Mesenchymal stem cell (in vitro differentiated cells and primary cell): ENCODE measurements around the gene PKLR.

ENCODE experiments used
- DNase-seq: peaks from one replicate; pipeline ENCODE4 v3.0.0-alpha.2; 2013
- H2AFZ ChIP-seq: one replicate; pipeline ENCODE4 v1.6.1; 2013; ENCODE audit warnings: low read depth, mild to moderate bottlenecking, control low read depth, inconsistent platforms, low read length, moderate library complexity
- H2AK5ac ChIP-seq: 2 replicates; pipeline ENCODE4 v1.6.1; 2013; ENCODE audit warnings: low read length, moderate library complexity, mild to moderate bottlenecking, inconsistent platforms; ENCODE audit not compliant: severe bottlenecking
- H2BK120ac ChIP-seq: one replicate; pipeline ENCODE4 v1.6.1; 2013; ENCODE audit warnings: low read depth, mild to moderate bottlenecking, inconsistent platforms, low read length, moderate library complexity
- H2BK12ac ChIP-seq, 2 experiments: one replicate each; pipeline ENCODE4 v1.6.1; 2013; ENCODE audit warnings: inconsistent platforms in 2 of 2, low read length in 2 of 2, mild to moderate bottlenecking in 2 of 2, moderate library complexity in 2 of 2, control low read depth in 1 of 2
- H2BK15ac ChIP-seq: one replicate; pipeline ENCODE4 v1.6.1; 2013; ENCODE audit warnings: mild to moderate bottlenecking, low read depth, inconsistent platforms; ENCODE audit not compliant: poor library complexity, severe bottlenecking
- H2BK5ac ChIP-seq: 2 replicates; pipeline ENCODE4 v1.6.1; 2013; ENCODE audit warnings: low read depth, mild to moderate bottlenecking, low read length, control low read depth, inconsistent platforms; ENCODE audit not compliant: poor library complexity, severe bottlenecking
- H3K14ac ChIP-seq, 2 experiments: one replicate each; pipeline ENCODE4 v1.6.1; 2013; ENCODE audit warnings: inconsistent platforms in 2 of 2, low read length in 2 of 2, control low read depth in 1 of 2, mild to moderate bottlenecking in 1 of 2, moderate library complexity in 1 of 2
- H3K18ac ChIP-seq, 2 experiments: one replicate each; pipeline ENCODE4 v1.6.1; 2013; ENCODE audit warnings: inconsistent platforms in 2 of 2, low read length in 2 of 2, control low read depth in 1 of 2, low read depth in 1 of 2, mild to moderate bottlenecking in 1 of 2
- H3K23ac ChIP-seq, 2 experiments: one replicate each; pipeline ENCODE4 v1.6.1; 2013; ENCODE audit warnings: inconsistent platforms in 2 of 2, low read length in 2 of 2, mild to moderate bottlenecking in 2 of 2, moderate library complexity in 2 of 2, control low read depth in 1 of 2
- H3K27ac ChIP-seq: 2 replicates; pipeline ENCODE4 v1.5.1; 2013; ENCODE audit warnings: mild to moderate bottlenecking, moderate library complexity, low read length, control low read depth, inconsistent platforms; ENCODE audit not compliant: poor library complexity, severe bottlenecking
- H3K27me3 ChIP-seq, 2 experiments: 2 replicates each; pipeline versions ENCODE4 v1.6.1 to v1.7.0; 2013; ENCODE audit warnings: low read length in 2 of 2, mild to moderate bottlenecking in 2 of 2, moderate library complexity in 2 of 2, control low read depth in 1 of 2, inconsistent platforms in 1 of 2; ENCODE audit not compliant: control insufficient read depth in 1 of 2, insufficient read depth in 1 of 2
- H3K36me3 ChIP-seq, 2 experiments: 2 replicates each; pipeline versions ENCODE4 v1.6.1 to v1.7.0; 2013; ENCODE audit warnings: low read length in 2 of 2, control low read depth in 1 of 2, inconsistent platforms in 1 of 2, low read depth in 1 of 2, mild to moderate bottlenecking in 1 of 2; ENCODE audit not compliant: insufficient read depth in 2 of 2, control insufficient read depth in 1 of 2
- H3K4ac ChIP-seq, 2 experiments: one replicate each; pipeline ENCODE4 v1.6.1; 2013; ENCODE audit warnings: inconsistent platforms in 2 of 2, low read length in 2 of 2, mild to moderate bottlenecking in 2 of 2, moderate library complexity in 2 of 2, control low read depth in 1 of 2, low read depth in 1 of 2
- H3K4me1 ChIP-seq: 2 replicates; pipeline ENCODE4 v1.6.1; 2013; ENCODE audit warnings: low read depth, low read length, control low read depth; ENCODE audit not compliant: control insufficient read depth, insufficient read depth
- H3K4me2 ChIP-seq: 2 replicates; pipeline ENCODE4 v1.6.1; 2013; ENCODE audit warnings: low read length, mild to moderate bottlenecking, inconsistent platforms; ENCODE audit not compliant: poor library complexity, severe bottlenecking
- H3K4me3 ChIP-seq, 2 experiments: 2 replicates each; pipeline versions ENCODE4 v1.5.1 to v1.7.0; 2013; ENCODE audit warnings: low read length in 2 of 2, mild to moderate bottlenecking in 2 of 2, control low read depth in 1 of 2, low read depth in 1 of 2; ENCODE audit not compliant: insufficient read depth in 1 of 2
- H3K79me1 ChIP-seq: replicated peaks from 2 replicates; pipeline ENCODE4 v1.6.1; 2013; ENCODE audit warnings: mild to moderate bottlenecking, control low read depth, low read length, inconsistent platforms; ENCODE audit not compliant: poor library complexity, severe bottlenecking
- H3K9ac ChIP-seq: 2 replicates; pipeline ENCODE4 v1.7.0; 2013; ENCODE audit warnings: mild to moderate bottlenecking, low read length, moderate library complexity
- H3K9me3 ChIP-seq: 2 replicates; pipeline ENCODE4 v1.7.0; 2013; ENCODE audit warnings: mild to moderate bottlenecking, low read length; ENCODE audit not compliant: control insufficient read depth
- H4K8ac ChIP-seq: one replicate; pipeline ENCODE4 v1.6.1; 2013; ENCODE audit warnings: inconsistent platforms, mild to moderate bottlenecking, low read length, moderate library complexity
- H4K91ac ChIP-seq: one replicate; pipeline ENCODE4 v1.6.1; 2013; ENCODE audit warnings: mild to moderate bottlenecking, low read length, inconsistent platforms
- WGBS: methylation state at CpG from one replicate; pipeline ENCODE4 v1.1.7; 2013; ENCODE audit warnings: mixed read lengths; 5-methylcytosine and 5-hydroxymethylcytosine counted together

Gene PKLR

GRCh38 chr1:155286544-155286943 is 14.7 kb downstream of the PKLR start:
- Histone ChIP-seq H3K4me3 (no peak overlapping the region), H3K18ac (no peak overlapping the region), H4K8ac (no peak overlapping the region), H3K9me3 (no peaks in the 10 kb centered on the region), H2BK12ac (no peak overlapping the region), H2AFZ (no peak overlapping the region), H3K36me3 (peaks cover 8 to 43% of the 10 kb centered on the region in 2 experiments), H3K23ac (no peak overlapping the region), H2BK5ac (no peak overlapping the region), H3K4ac (no peak overlapping the region), H3K79me1 (no peaks in the 10 kb centered on the region), H3K14ac (no peak overlapping the region), H3K4me1 (no peaks in the 10 kb centered on the region), H3K27me3 (peaks cover 2 to 6% of the 10 kb centered on the region in 2 experiments), H4K91ac (no peak overlapping the region), H2BK120ac (no peak overlapping the region), H2BK15ac (no peak overlapping the region), H3K27ac (no peak overlapping the region), H3K9ac (no peak overlapping the region), H2AK5ac (no peak overlapping the region), H3K4me2 (no peak overlapping the region)
- WGBS, result 97% methylated on average over 2 of the region's 2 CpGs
- no peak for DNase-seq

- peaks cover 0 to 3% of the 10 kb centered on the region in 2 experiments for H3K27me3 ChIP-seq
These were observed 15.6 kb downstream of the PKLR start for GRCh38 chr1:155285631-155286044.

GRCh38 chr1:155285063-155285462 is 16.2 kb downstream of the PKLR start:
- no peak overlapping the region for H2AK5ac ChIP-seq
- no peak overlapping the region for H2AFZ ChIP-seq
- H3K9ac ChIP-seq, result no peak overlapping the region
- no peak overlapping the region for H3K27ac ChIP-seq
- H4K91ac ChIP-seq, result peak overlapping the region; percentile 48
- H3K4ac ChIP-seq, result no peak overlapping the region
- H3K4me1 ChIP-seq, result no peaks in the 10 kb centered on the region
- no peak overlapping the region for H3K4me3 ChIP-seq
- H3K9me3 ChIP-seq, result no peaks in the 10 kb centered on the region
- no peak overlapping the region for H2BK120ac ChIP-seq
- H2BK15ac ChIP-seq, result no peak overlapping the region
- DNase-seq, result no peak
- H3K27me3 ChIP-seq, result peaks cover 0 to 3% of the 10 kb centered on the region in 2 experiments
- peaks cover 8 to 43% of the 10 kb centered on the region in 2 experiments for H3K36me3 ChIP-seq
- H3K18ac ChIP-seq, result no peak overlapping the region
- no peak overlapping the region for H4K8ac ChIP-seq
- H3K4me2 ChIP-seq, result no peak overlapping the region
- WGBS, result 91% methylated on average over 14 of the region's 14 CpGs
- no peak overlapping the region for H2BK5ac ChIP-seq
- H2BK12ac ChIP-seq, result no peak overlapping the region
- H3K23ac ChIP-seq, result no peak overlapping the region
- H3K79me1 ChIP-seq, result no peaks in the 10 kb centered on the region
- H3K14ac ChIP-seq, result no peak overlapping the region

More at GRCh38 chr1:155285631-155286044, 15.6 kb downstream of the PKLR start:
- Histone ChIP-seq H3K36me3 (peaks cover 8 to 43% of the 10 kb centered on the region in 2 experiments), H3K9ac (no peak overlapping the region), H3K4ac (no peak overlapping the region), H2BK120ac (no peak overlapping the region), H3K18ac (no peak overlapping the region), H2AFZ (no peak overlapping the region), H3K23ac (no peak overlapping the region), H3K4me1 (no peaks in the 10 kb centered on the region), H2BK5ac (no peak overlapping the region), H3K4me2 (no peak overlapping the region), H3K4me3 (no peak overlapping the region), H3K14ac (no peak overlapping the region), H3K9me3 (no peaks in the 10 kb centered on the region), H3K79me1 (no peaks in the 10 kb centered on the region), H2BK12ac (no peak overlapping the region), H2BK15ac (no peak overlapping the region), H4K91ac (no peak overlapping the region), H4K8ac (no peak overlapping the region), H2AK5ac (no peak overlapping the region), H3K27ac (no peak overlapping the region)
- no peak for DNase-seq
- 96% methylated on average over 18 of the region's 18 CpGs for WGBS

GRCh38 chr1:155284476-155284875 is 16.8 kb downstream of the PKLR start:
- H3K9ac ChIP-seq, result no peak overlapping the region
- H4K8ac ChIP-seq, result no peak overlapping the region

More at GRCh38 chr1:155284476-155284875, 16.8 kb downstream of the PKLR start:
- Histone ChIP-seq H2BK12ac (no peak overlapping the region), H2AFZ (no peak overlapping the region), H3K23ac (no peak overlapping the region), H3K18ac (no peak overlapping the region), H3K27ac (no peak overlapping the region), H3K36me3 (peaks cover 8 to 43% of the 10 kb centered on the region in 2 experiments), H2AK5ac (no peak overlapping the region), H3K9me3 (no peaks in the 10 kb centered on the region), H3K27me3 (peaks cover 0 to 3% of the 10 kb centered on the region in 2 experiments), H3K79me1 (no peaks in the 10 kb centered on the region), H2BK15ac (no peak overlapping the region), H2BK120ac (no peak overlapping the region), H3K4me3 (no peak overlapping the region), H3K4ac (no peak overlapping the region), H3K14ac (no peak overlapping the region), H2BK5ac (no peak overlapping the region), H3K4me1 (no peaks in the 10 kb centered on the region), H4K91ac (no peak overlapping the region), H3K4me2 (no peak overlapping the region)
- 94% methylated on average over 12 of the region's 12 CpGs for WGBS
- no peak for DNase-seq
